Measurements from ENCODE around the gene GJC1. TPM values are rescaled to one million over a fixed set of nuclear protein-coding genes. Genes with fewer than 3 reads are reported as not detected.

GJC1 gene
- total RNA-seq, 1 experiment from 2014 or later, result 31.6 TPM

- DNase-seq (ENCODE audit: low spot score), result no peak
- BruUV-seq (replicated peaks), result no TSS peak
- intact Hi-C loops (cut with micrococcal nuclease; ENCODE audit: unreplicated experiment), result loop anchor here (5.0 to 10.0 kb wide), 3 partner anchors 245 to 355 kb away; partner anchors contain the start of gene PLCD3
- H3K4me1 ChIP-seq (ENCODE audit: insufficient read depth, low read length, poor library complexity, severe bottlenecking), result no peaks in the 10 kb centered on the region
- TF ChIP-seq CTCF (conservative IDR thresholded peaks at IDR 0.05; ENCODE audit: low read depth, low read length) (no peak), EZH2 (IDR thresholded peaks at IDR 0.05; ENCODE audit: borderline replicate concordance, low read depth, low read length, poor library complexity, severe bottlenecking) (no peak)
- ChIA-PET POLR2A (ENCODE audit: low non-redundant PET) (no interaction called here), CTCF (interaction anchor here (0.6 kb wide), 1 partner anchor 139 kb away, joined by 17 read pairs; no protein-coding TSS in a partner anchor)
- H3K27me3 ChIP-seq (replicated peaks; ENCODE audit: insufficient read depth, low read depth, low read length, poor library complexity), result no peaks in the 10 kb centered on the region
- no peaks in the 10 kb centered on the region for H3K36me3 ChIP-seq (ENCODE audit: insufficient read depth, low read length, poor library complexity, severe bottlenecking)
- no peak overlapping the region for H3K27ac ChIP-seq (ENCODE audit: low read depth, low read length, poor library complexity, severe bottlenecking)
- no peak overlapping the region for H3K4me3 ChIP-seq (ENCODE audit: low read depth, low read length, poor library complexity, severe bottlenecking)
- no peaks in the 10 kb centered on the region for H3K9me3 ChIP-seq (ENCODE audit: low read depth, low read length, poor library complexity, severe bottlenecking)
Observed at GRCh38 chr17:44777394-44778348, 52.4 kb downstream of the GJC1 start.

DNA sequence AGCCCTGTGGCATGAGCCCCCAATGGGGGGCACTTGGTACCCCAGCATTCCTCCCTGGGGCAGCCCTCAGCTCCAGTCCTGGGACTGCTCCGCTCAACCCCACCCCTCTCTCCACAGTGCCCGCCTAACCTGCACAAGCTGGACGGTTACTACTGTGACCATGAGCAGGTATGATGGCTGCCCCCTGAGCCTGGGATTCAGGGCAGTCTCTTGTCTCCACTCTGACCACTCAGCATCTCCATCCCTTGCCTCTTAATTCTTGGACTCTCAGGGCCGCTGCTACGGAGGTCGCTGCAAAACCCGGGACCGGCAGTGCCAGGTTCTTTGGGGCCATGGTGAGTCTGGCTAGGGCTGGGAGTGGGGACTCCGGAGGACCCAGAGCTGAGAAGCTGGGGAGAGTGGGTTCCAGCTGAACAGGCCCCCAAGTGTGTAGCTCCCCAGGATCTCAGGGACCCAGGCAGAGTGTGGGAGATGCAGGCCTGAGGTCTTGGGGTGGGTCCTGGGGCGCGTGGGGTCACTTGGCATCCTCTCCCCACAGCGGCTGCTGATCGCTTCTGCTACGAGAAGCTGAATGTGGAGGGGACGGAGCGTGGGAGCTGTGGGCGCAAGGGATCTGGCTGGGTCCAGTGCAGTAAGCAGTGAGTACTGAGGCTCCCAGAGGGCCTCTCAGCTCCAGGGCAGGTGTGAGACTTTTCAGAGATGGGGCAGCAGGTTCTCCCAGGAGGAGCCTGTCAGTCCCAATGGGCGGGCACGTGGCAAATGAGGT lies 53.3 kb downstream of the GJC1 start:
- Histone ChIP-seq H3K4me3 (ENCODE audit: low read depth, low read length, poor library complexity, severe bottlenecking) (no peak overlapping the region), H3K9me3 (ENCODE audit: low read depth, low read length, poor library complexity, severe bottlenecking) (no peaks in the 10 kb centered on the region), H3K4me1 (ENCODE audit: insufficient read depth, low read length, poor library complexity, severe bottlenecking) (no peaks in the 10 kb centered on the region), H3K36me3 (ENCODE audit: insufficient read depth, low read length, poor library complexity, severe bottlenecking) (no peaks in the 10 kb centered on the region), H3K27ac (ENCODE audit: low read depth, low read length, poor library complexity, severe bottlenecking) (no peak overlapping the region), H3K27me3 (replicated peaks; ENCODE audit: insufficient read depth, low read depth, low read length, poor library complexity) (no peaks in the 10 kb centered on the region)
- no peak for DNase-seq (ENCODE audit: low spot score)
- no peak for TF ChIP-seq CTCF (conservative IDR thresholded peaks at IDR 0.05; ENCODE audit: low read depth, low read length)
- TF ChIP-seq EZH2 (IDR thresholded peaks at IDR 0.05; ENCODE audit: borderline replicate concordance, low read depth, low read length, poor library complexity, severe bottlenecking), result no peak
- intact Hi-C loops (cut with micrococcal nuclease; ENCODE audit: unreplicated experiment), result loop anchor here (5.0 to 10.0 kb wide), 3 partner anchors 245 to 355 kb away; partner anchors contain the start of gene PLCD3
- CTCF ChIA-PET, result no interaction called here
- no TSS peak for BruUV-seq (replicated peaks)
- POLR2A ChIA-PET (ENCODE audit: low non-redundant PET), result no interaction called here

DNA sequence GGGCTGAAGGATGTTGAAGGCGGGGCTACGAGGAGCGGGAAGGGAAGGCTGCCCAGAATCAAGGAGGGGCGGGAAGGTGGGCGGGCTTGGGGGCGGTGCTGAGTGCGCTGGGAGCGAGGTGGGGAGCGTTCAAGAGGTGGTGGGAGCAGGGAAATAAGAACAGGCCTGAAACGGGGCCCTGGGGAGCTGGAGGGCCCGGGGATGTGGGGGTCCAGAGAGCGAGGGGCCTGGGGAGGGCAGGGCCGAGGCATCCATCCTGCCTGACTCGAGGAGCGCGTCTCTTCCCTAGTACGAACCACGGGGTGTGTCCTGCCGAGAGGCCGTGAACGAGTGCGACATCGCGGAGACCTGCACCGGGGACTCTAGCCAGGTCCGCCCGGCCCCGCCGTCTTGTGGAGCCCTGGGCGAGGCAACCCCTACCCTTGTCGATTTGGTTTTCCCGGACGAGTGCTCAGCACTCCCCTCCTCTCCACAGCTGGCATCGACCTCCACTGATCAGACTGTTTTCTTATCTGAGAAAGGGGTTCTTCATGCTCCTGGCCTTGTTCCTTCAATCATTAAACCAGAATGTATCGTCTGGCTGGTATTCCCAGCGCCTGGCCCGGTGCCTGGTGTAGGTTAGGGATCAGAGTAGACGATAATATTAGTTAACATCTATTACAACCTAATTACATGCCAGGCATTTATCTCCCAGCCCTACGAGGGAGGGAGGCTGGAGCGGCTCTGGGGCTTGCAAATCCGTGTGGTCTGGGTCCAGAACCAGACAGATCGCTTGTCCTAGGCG lies 54.1 kb downstream of the GJC1 start:
- no peaks in the 10 kb centered on the region for H3K27me3 ChIP-seq (replicated peaks; ENCODE audit: insufficient read depth, low read depth, low read length, poor library complexity)
- H3K27ac ChIP-seq (ENCODE audit: low read depth, low read length, poor library complexity, severe bottlenecking), result no peak overlapping the region
- no peaks in the 10 kb centered on the region for H3K9me3 ChIP-seq (ENCODE audit: low read depth, low read length, poor library complexity, severe bottlenecking)
- no peaks in the 10 kb centered on the region for H3K4me1 ChIP-seq (ENCODE audit: insufficient read depth, low read length, poor library complexity, severe bottlenecking)
- intact Hi-C loops (cut with micrococcal nuclease; ENCODE audit: unreplicated experiment), result loop anchor here (5.0 to 10.0 kb wide), 3 partner anchors 246 to 356 kb away; partner anchors contain the start of gene PLCD3
- DNase-seq (ENCODE audit: low spot score), result no peak
- TF ChIP-seq EZH2 (IDR thresholded peaks at IDR 0.05; ENCODE audit: borderline replicate concordance, low read depth, low read length, poor library complexity, severe bottlenecking) (no peak), CTCF (conservative IDR thresholded peaks at IDR 0.05; ENCODE audit: low read depth, low read length) (no peak)
- no peaks in the 10 kb centered on the region for H3K36me3 ChIP-seq (ENCODE audit: insufficient read depth, low read length, poor library complexity, severe bottlenecking)
- ChIA-PET POLR2A (ENCODE audit: low non-redundant PET) (no interaction called here), CTCF (interaction anchor here (0.7 to 1.5 kb wide), 4 partner anchors 102 to 359 kb away, joined by 3 to 6 read pairs (median 4); partner anchors contain the start of gene ACBD4)
- H3K4me3 ChIP-seq (ENCODE audit: low read depth, low read length, poor library complexity, severe bottlenecking), result peak overlapping the region; percentile 34
- no TSS peak for BruUV-seq (replicated peaks)
